HG02571 (cell line): ENCODE data around the gene SLC8A1.
"Not testable (repeated sequence)": the region's sequence is repeated elsewhere in the genome, so short reads cannot be mapped to it uniquely, and the experiment has no call there.

ENCODE experiments used
- ATAC-seq: cut with Tn5 transposase; IDR thresholded peaks from one replicate; pipeline ENCODE4 v1.9.1; 2021; ENCODE audit warnings: mild to moderate bottlenecking, moderate library complexity; ENCODE audit not compliant: unreplicated experiment

Gene SLC8A1

DNA sequence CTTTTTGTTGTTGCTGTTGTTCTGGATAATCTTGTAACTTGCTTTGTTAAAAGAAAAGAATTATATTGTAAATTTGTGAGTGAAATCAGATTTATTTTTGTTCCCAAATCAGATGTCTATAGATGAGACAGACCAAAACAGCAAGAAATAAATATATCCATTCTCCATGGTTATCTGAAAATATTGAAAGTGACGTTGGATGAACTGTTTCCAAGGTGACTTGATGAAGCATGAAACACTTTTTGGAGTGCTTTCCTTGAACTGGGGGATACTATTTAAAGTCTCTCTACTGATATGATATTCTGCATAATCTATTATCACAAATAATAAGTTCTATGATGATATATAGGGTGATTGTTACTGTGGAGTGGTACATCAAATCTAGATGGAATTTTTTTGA lies 357.4 kb downstream of the SLC8A1 start:
- no peak for ATAC-seq

DNA sequence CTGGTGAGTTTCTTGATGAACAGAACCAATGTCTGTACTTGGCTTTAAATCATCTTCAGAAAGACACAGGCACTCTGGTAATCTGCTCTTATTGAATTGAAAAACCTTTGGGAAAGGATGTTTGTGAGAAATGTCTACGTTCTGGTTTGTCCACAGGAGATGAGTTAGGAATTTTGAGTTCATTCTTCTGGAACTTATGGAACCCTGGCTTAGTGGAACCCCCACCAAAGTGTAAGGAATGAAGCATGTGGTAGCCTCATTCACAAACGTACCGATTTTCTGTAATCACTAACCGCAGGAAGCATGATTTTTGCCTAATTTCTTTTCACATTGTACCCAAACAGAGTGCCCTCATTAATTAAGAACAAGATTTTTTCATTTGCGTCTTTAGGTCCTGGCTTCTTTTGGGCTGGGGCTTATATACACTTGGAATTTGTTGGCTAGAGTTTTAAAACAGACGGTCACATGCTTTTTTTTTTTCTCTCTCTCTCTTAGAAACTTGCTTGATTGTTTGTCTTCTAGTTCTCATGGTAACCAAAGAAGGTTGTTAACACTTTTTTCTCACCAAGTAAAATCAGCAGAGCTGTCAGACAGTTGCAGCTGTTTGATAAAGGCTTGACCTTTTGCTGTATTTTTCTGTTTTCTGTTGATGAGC lies 358.7 kb downstream of the SLC8A1 start:
- ATAC-seq = no peak

DNA sequence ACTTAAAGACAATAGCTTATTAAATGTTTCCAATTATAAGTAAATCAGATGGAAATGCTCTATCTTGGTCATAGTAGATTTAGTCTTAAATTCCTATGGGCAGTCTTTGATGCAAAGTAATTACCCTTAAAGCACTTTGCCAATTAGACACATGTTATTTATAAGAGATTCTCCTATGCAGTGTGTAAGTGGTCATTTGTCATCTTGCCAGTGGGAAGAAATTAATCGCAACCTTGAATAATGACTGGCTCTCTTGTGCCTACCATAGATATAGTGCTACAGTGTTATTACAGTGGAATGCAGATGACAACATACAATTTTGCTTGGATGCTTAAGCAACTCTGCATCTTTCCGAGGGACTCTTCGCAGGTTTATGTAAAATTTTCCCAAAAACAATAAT lies 361.8 kb downstream of the SLC8A1 start:
- ATAC-seq = no peak

DNA sequence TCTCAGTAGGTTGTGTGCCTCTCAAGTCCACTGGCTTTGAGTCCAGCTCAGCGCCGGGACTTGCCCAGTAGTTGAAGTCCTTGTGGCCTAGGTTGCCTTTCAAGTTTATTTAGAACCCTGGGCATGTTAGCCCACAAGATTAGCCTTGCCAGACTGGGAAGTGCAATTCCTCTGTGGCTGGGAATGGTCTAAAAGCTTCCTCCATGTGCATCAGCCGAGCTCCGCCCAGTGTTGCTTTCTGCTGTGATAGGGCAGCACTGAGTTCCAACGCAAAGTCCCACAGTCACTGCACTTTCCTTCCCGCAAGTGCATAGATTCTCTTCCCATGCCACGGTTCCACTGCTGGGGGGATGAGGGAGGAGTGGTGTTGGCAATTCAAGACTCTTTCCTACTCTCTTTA lies 364.0 kb downstream of the SLC8A1 start:
- no peak for ATAC-seq

DNA sequence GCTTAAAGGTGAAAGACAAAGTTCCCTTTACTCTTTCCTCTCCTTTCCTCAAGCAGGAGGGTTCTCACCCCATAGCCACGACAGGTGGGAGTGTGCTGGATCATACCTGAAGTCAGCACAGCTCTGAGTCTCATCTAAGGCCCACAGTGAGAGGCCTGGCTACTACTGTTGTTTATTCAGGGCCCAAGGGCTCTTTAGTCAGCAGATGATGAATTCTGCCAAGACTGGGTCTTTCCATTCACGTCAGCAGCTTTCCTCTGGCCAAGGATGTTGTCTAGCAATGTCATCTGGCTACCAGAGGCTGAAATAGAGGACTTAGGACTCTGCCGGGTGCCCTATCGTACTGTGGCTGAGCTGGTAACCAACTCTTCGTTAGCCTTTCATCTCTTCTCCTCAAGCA lies 364.5 kb downstream of the SLC8A1 start:
- ATAC-seq = no peak

DNA sequence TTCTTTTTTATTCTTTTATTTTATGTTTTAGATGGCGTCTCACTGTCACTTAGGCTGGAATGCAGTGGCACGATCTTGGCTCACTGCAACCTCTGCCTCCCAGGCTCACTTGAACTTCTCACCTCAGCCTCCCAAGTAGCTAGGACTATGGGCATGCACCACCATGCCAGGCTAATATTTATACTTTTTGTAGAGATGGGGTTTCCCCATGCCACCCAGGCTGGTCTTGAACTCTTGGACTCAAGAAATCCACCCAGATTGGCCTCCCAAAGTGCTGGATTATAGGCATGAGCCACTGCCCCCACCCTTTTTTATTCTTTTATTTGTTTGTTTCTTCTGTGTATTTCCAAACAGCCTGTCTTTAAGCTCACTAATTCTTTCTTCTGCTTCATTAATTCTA lies 366.1 kb downstream of the SLC8A1 start:
- ATAC-seq = no peak

DNA sequence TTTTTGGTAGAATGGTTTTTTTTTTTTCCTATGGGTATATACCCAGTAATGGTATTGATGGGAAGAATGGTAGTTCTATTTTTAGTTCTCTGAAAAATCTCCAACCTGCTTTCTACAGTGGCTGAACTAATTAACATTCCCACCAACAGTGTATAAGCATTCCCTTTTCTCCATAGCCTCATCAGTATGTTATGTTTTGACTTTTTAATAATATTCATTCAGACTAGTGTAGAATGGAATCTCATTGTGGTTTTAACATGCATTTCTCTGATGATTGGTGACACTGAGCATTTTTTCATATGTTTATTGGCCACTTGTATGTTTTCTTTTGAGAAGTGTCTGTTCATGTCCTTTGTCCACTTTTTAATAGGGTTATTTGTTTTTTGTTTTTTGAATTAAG lies 378.6 kb downstream of the SLC8A1 start:
- not testable (repeated sequence) for ATAC-seq

DNA sequence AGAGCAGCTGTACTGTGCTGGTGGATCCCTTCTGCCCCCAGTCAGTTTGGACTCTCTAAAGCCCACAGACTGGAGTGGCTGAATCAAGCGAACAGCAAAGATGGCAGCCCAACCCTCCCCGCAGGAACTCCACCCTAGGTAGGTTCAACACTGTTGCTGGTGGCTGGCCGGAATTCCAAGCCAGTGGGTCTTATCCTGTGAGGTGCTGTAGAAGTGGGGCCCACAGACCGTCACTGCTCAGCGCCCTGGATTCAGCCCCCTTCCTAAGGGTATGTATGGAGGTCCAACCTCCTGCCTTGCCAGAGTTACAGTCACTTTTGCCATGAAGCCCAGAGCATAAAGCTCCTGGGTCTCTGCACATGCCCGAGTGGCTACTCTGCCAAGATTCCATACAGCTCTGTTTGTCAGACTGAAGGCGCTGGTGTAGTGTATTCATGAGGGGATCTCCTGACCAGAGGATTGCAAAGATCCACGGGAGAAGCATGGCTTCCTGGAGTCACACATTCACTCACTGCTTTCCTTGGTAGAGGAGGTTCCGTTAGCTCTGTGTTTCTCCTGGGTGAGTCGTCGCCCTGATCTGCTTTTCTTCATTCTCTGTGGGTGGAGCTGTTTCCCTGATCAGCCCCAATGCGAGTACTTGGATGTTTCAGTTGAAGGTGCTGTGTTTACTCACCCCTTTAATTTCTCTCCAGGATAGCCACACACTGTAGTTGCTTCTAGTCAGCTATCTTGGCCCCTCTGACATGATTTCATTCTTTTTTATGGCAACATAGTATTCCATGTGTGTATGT lies 379.3 kb downstream of the SLC8A1 start:
- no peak for ATAC-seq

DNA sequence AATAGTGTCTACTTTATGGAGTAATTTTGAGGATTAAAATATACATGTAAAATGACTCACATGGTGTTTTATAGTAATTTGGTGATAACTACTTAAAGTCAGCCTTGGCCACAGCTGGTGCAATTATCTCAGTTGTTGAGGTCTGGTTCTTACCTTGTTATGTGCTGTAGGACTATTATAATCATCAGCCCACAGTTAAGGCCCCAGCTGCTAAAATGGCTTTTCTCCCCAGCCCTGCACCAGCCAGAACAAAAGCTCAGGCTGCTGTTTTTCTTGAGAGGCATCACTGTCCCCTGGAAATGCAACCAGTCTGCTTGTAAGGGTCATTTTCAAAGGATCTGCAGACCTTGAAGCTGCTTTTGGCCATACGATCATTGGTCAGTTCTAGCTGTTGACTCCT lies 389.5 kb downstream of the SLC8A1 start:
- ATAC-seq = no peak

DNA sequence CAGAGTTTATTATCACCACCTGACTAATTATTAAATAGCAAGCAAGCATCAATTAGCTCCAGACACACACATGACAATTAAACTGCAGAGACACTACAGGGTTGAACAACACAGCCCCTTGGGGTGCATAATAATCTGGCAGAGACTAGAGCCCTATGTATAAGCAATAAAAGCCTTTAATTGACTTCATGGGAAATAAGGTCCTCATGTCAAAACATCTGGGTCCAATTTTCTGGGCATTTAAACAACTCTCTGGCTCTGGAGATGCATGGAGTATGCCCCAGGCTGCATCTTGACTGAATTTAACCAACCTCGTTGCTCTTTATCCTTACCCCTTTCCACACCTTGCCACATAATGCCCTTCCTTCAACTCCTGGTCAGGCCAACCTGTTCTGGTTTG lies 402.1 kb downstream of the SLC8A1 start:
- ATAC-seq = no peak

DNA sequence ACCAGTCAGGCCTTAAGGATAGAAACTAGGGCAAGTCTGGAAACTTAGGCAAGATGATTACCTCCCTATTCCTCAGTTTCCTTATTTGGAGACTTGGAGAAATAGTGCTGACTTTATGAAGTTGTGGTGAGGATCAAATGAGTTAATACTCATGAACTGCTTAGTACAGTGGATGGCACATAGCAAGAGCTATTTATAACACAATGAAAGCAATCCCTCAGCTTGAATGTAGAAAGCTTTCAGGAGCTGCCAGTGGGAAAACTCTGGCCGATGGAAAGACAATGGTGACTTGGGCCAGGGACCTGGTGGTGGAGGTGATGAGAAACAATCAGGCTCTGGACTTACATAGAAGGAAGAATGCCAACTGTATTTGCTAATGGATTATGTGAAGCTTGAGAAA lies 403.4 kb downstream of the SLC8A1 start:
- no peak for ATAC-seq

DNA sequence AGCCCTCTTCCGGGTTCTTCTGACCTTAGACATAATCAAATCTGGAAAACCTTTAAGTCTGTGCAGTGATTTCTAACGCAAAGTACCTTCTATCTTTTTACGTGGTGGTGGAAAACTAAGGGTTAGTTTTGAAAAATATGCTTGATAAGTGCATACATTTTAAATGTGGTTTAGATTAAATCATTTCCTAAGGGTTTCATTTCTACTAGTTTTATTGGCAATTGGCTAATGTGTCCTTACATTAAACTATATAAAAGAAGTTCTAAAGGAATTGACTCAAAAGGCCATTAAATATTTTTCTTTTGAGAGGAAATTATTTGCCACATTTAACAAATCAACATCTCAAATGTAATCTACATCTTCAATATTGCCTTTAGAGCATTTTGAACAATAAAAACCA lies 404.5 kb downstream of the SLC8A1 start:
- ATAC-seq = no peak
